Measurements from ENCODE around the gene TEKTIP1.
"Not testable (repeated sequence)": the region's sequence is repeated elsewhere in the genome, so short reads cannot be mapped to it uniquely, and the experiment has no call there.

- TF ChIP-seq FOXM1 (IDR thresholded peaks at IDR 0.05; ENCODE audit: borderline replicate concordance); HDGF (IDR thresholded peaks at IDR 0.05; ENCODE audit: borderline replicate concordance); FOXA1 (IDR thresholded peaks at IDR 0.05): not testable (repeated sequence)
These were observed 9.7 kb upstream of the TEKTIP1 start for GRCh38 chr19:3529299-3529698.

Measured in HEK293T (cell line).